Measurements from ENCODE around the gene RREB1.

GRCh38 chr6:7078856-7079255, 28.9 kb upstream of the RREB1 start:
- no peak for TF ChIP-seq POLR2A (IDR thresholded peaks at IDR 0.05; ENCODE audit: low read depth)
- TF ChIP-seq, protein P1, sequence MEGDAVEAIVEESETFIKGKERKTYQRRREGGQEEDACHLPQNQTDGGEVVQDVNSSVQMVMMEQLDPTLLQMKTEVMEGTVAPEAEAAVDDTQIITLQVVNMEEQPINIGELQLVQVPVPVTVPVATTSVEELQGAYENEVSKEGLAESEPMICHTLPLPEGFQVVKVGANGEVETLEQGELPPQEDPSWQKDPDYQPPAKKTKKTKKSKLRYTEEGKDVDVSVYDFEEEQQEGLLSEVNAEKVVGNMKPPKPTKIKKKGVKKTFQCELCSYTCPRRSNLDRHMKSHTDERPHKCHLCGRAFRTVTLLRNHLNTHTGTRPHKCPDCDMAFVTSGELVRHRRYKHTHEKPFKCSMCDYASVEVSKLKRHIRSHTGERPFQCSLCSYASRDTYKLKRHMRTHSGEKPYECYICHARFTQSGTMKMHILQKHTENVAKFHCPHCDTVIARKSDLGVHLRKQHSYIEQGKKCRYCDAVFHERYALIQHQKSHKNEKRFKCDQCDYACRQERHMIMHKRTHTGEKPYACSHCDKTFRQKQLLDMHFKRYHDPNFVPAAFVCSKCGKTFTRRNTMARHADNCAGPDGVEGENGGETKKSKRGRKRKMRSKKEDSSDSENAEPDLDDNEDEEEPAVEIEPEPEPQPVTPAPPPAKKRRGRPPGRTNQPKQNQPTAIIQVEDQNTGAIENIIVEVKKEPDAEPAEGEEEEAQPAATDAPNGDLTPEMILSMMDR (IDR thresholded peaks at IDR 0.05), result no peak
- TF ChIP-seq EP300 (IDR thresholded peaks at IDR 0.05), result no peak
- TF ChIP-seq POLR2AphosphoS5 (IDR thresholded peaks at IDR 0.05), result no peak
